Measurements from ENCODE around the gene NELFA.

GRCh38 chr4:2042204-2042946 lies 33.6 kb upstream of the NELFA start:
- TF ChIP-seq POLR2A (IDR thresholded peaks at IDR 0.05; ENCODE audit: low read length) = no peak
- no peak for TF ChIP-seq GATA1 (IDR thresholded peaks at IDR 0.05; ENCODE audit: low read depth, low read length)
